HEK293T (cell line): ENCODE data around the gene KCTD18.

Experiments used
- CTCF ChIA-PET: fragments of 350-600 bp; formaldehyde crosslinking; extraction: SDS; loops from one replicate; lab custom pipeline; 2021; ENCODE audit warnings: antibody characterized with exemption, inconsistent platforms; lab: Yijun Ruan, JAX
- POLR2A ChIA-PET: fragments of 350-600 bp; formaldehyde crosslinking; extraction: SDS; loops from one replicate; lab custom pipeline; 2020; ENCODE audit warnings: antibody characterized with exemption, inconsistent platforms; lab: Yijun Ruan, JAX
- DNase-seq: peaks from one replicate; pipeline ENCODE4 v3.0.0; 2012; ENCODE audit warnings: mixed read lengths; ENCODE audit errors: extremely low spot score
- ARNT ChIP-seq: fragments of 450-650 bp; IDR thresholded peaks from 2 replicates; pipeline ENCODE4 v1.6.1; 2017; ENCODE audit warnings: mild to moderate bottlenecking
- BHLHE40 ChIP-seq: fragments of 450-650 bp; IDR thresholded peaks from 2 replicates; pipeline ENCODE4 v1.6.1; 2016; ENCODE audit warnings: mild to moderate bottlenecking, moderate library complexity, borderline replicate concordance
- CTBP1 ChIP-seq: fragments of 450-650 bp; IDR thresholded peaks from 2 replicates; pipeline ENCODE4 v1.6.1; 2016; ENCODE audit warnings: borderline replicate concordance
- ELF4 ChIP-seq: fragments of 450-650 bp; IDR thresholded peaks from 2 replicates; pipeline ENCODE4 v1.6.1; 2017; ENCODE audit warnings: antibody characterized with exemption
- FOXA1 ChIP-seq: fragments of 450-650 bp; IDR thresholded peaks from 2 replicates; pipeline ENCODE4 v1.6.1; 2016; ENCODE audit warnings: mild to moderate bottlenecking
- FOXK2 ChIP-seq: fragments of 450-650 bp; IDR thresholded peaks from 2 replicates; pipeline ENCODE4 v1.6.1; 2016; ENCODE audit warnings: mild to moderate bottlenecking
- FOXM1 ChIP-seq: fragments of 450-650 bp; IDR thresholded peaks from 2 replicates; pipeline ENCODE4 v1.6.1; 2017; ENCODE audit warnings: mild to moderate bottlenecking, borderline replicate concordance
- HDGF ChIP-seq: fragments of 450-650 bp; IDR thresholded peaks from 2 replicates; pipeline ENCODE4 v1.6.1; 2017; ENCODE audit warnings: antibody characterized with exemption, borderline replicate concordance
- L3MBTL2 ChIP-seq: fragments of 450-650 bp; conservative IDR thresholded peaks from 2 replicates; pipeline ENCODE4 v1.6.1; 2016; ENCODE audit warnings: mild to moderate bottlenecking
- LEF1 ChIP-seq: fragments of 450-650 bp; IDR thresholded peaks from 2 replicates; pipeline ENCODE4 v1.6.1; 2017; ENCODE audit warnings: mild to moderate bottlenecking, borderline replicate concordance
- NFRKB ChIP-seq: fragments of 450-650 bp; IDR thresholded peaks from 2 replicates; pipeline ENCODE4 v1.6.1; 2016; ENCODE audit warnings: mild to moderate bottlenecking, moderate library complexity
- SP1 ChIP-seq: fragments of 450-650 bp; IDR thresholded peaks from 2 replicates; pipeline ENCODE4 v1.6.1; 2017
- SUZ12 ChIP-seq: fragments of 450-650 bp; IDR thresholded peaks from 2 replicates; pipeline ENCODE4 v1.6.1; 2016; ENCODE audit warnings: mild to moderate bottlenecking
- TARDBP ChIP-seq: fragments of 450-650 bp; IDR thresholded peaks from 2 replicates; pipeline ENCODE4 v1.6.1; 2016
- ZNF384 ChIP-seq: fragments of 450-650 bp; IDR thresholded peaks from 2 replicates; pipeline ENCODE4 v1.6.1; 2016
- TF ChIP-seq, protein P1 (sequence below): fragments of 450-650 bp; IDR thresholded peaks from 2 replicates; pipeline ENCODE4 v1.6.1; 2016

KCTD18 gene

DNA sequence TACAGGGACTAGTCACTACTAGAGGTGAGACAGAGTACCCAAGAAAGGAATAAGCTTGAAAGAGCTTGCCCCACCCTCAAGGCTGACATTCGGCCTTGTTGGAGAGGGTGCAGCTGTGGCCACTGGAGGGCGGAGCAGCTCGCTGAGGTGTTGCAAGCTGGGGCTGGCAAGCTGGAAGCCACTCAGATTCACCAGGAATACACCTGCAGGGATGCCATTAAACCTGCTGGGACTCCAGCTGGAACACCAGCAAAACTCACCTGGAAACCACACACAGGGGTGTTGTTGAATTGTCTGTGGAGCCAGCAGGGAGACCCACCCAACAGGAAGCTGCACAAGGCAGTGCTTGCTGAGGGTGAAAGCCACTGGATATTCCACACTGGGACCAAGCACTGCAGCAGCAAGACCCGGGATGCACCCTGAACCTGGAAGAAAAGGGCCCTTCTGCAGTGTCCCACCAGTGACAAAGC is 26.1 kb downstream of the KCTD18 start:
- TF ChIP-seq LEF1 (no peak), ZNF384 (no peak), CTBP1 (no peak)
- TF ChIP-seq, protein P1, sequence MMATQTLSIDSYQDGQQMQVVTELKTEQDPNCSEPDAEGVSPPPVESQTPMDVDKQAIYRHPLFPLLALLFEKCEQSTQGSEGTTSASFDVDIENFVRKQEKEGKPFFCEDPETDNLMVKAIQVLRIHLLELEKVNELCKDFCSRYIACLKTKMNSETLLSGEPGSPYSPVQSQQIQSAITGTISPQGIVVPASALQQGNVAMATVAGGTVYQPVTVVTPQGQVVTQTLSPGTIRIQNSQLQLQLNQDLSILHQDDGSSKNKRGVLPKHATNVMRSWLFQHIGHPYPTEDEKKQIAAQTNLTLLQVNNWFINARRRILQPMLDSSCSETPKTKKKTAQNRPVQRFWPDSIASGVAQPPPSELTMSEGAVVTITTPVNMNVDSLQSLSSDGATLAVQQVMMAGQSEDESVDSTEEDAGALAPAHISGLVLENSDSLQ, result no peak
- CTCF ChIA-PET, result interaction anchor here (0.6 to 2.7 kb wide), 14 partner anchors 12 to 516 kb away, joined by 3 to 28 read pairs (median 3); no protein-coding TSS in a partner anchor
- POLR2A ChIA-PET, result no interaction called here
- peak; percentile 61 for DNase-seq

DNA sequence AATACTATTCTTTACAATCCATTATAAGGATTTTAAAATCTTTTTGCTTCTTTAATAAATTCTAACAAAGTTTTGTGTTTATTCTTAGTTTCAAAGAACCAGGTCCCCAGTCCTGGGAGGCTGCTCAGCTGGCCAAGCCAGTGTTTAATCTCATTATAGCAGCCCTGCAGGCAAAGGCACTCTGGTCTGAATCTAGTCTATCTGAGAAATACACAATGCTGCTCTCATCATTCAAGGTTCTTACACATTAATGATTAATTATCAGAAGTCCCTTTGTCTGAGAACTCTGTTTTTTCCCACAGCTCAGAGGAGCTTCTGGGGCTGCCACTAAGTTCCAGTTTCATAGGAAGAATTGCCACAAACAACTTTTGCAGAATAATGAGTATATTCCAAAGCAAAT is 27.7 kb downstream of the KCTD18 start:
- no peak for TF ChIP-seq BHLHE40
- no peak for TF ChIP-seq NFRKB
- no peak for TF ChIP-seq FOXA1
- no peak for TF ChIP-seq LEF1
- no peak for TF ChIP-seq ELF4
- no peak for TF ChIP-seq CTBP1
- TF ChIP-seq SUZ12, result no peak
- no peak for TF ChIP-seq ZNF384
- no peak for TF ChIP-seq SP1
- TF ChIP-seq, protein P1, result no peak
- TF ChIP-seq HDGF, result no peak
- no peak for TF ChIP-seq FOXK2
- TF ChIP-seq L3MBTL2, result no peak
- TF ChIP-seq TARDBP, result no peak
- TF ChIP-seq FOXM1, result no peak
- TF ChIP-seq ARNT, result no peak
- ChIA-PET CTCF (interaction anchor here (0.7 to 2.5 kb wide), 9 partner anchors 10 to 509 kb away, joined by 3 to 11 read pairs (median 4); no protein-coding TSS in a partner anchor), POLR2A (no interaction called here)
- no peak for DNase-seq

DNA sequence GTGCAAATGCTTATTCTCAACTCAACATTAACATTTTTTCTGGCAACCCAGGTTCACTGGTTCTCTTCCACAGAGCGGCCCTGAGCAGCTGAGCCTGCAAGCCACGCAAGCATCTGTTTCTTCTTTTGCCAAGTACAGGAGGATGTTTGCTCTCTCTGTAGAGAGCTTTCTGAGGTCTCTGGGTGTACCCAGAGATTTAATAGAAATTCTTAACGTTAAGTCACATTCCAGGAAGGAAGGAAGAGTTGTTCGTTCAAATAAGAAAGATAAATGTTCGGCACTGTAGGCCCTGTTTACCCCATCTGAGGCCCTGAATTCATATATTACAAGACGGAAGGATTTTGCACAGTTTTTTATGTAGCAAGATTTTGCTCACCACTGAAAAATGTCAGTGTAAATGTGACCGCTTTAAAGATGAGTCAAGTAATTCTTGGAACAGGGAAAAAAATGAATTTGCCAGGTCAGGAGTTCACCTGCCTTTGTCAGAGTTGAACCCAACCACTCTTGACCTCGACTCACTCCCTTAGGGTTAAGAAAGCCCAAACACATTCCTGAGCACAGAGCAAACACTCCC is 30.1 kb downstream of the KCTD18 start:
- no peak for TF ChIP-seq ARNT
- TF ChIP-seq ELF4, result no peak
- TF ChIP-seq L3MBTL2, result no peak
- TF ChIP-seq CTBP1, result no peak
- no peak for TF ChIP-seq FOXK2
- TF ChIP-seq ZNF384, result no peak
- TF ChIP-seq SP1, result no peak
- ChIA-PET CTCF (interaction anchor here (1.1 kb wide), 1 partner anchor 500 kb away, joined by 3 read pairs; no protein-coding TSS in a partner anchor), POLR2A (no interaction called here)
- no peak for DNase-seq

DNA sequence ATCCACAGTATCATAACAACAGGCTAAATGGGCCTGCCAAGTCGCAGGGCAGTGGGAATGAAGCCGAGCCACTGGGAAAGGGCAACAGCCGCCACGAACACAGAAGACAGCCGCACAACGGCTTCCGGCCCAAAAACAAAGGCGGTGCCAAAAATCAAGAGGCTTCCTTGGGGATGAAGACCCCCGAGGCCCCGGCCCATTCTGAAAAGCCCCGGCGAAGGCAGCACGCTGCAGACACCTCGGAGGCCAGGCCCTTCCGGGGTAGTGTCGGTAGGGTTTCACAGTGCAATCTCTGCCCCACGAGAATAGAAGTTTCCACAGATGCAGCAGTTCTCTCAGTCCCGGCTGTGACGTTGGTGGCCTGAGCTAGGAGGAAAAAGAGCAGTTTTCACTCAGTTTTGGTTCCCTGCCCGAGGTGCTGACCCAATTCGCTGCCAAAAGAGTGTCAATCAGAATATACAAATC is 32.2 kb downstream of the KCTD18 start:
- CTCF ChIA-PET, result no interaction called here
- POLR2A ChIA-PET, result no interaction called here
- no peak for TF ChIP-seq SUZ12
- no peak for TF ChIP-seq NFRKB
- TF ChIP-seq ZNF384, result no peak
- TF ChIP-seq CTBP1, result no peak
- TF ChIP-seq, protein P1, result no peak
- DNase-seq, result no peak

DNA sequence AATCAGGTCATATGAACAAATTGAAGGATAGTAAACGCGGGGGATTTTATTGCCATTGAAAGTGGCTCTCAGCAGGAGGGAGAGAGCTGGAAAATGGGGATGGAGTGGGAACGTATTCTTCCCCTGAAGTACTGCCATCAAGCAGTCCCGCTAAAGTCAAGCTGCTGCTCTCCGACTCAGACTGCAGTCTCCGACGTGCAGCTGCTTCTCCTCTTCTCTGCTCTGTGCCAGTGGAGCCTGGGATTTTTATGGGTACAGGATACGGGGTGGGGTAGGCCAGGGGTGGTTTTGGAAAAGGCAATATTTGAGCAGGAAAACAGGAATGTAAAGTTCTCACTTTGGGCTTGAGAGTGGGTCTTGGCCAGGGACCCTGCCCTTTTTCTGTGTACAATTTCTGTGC is 33.0 kb downstream of the KCTD18 start:
- no peak for DNase-seq
- POLR2A ChIA-PET, result no interaction called here
- CTCF ChIA-PET, result no interaction called here
- TF ChIP-seq HDGF (no peak), LEF1 (no peak), FOXK2 (no peak), ZNF384 (no peak), ELF4 (no peak), NFRKB (no peak), SP1 (no peak), BHLHE40 (no peak), L3MBTL2 (no peak), FOXM1 (no peak)

DNA sequence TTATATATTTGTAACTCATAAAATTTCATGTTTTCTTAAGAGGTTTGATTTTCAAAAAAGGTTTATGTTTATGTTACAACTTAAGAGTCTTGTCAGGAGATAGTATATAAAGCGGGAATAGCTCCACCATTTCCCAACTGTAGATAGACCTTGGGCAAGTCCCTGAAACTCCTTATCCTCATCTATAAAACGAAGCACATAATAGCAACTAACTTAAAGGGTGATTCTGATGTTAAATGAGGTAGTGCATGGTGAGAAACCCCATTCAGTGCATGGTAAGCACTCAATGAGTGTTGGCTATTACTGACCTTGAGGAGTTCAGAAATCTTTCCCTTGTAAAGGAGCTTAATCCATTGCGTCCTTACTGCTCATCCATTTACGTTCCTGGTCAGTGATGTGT is 34.1 kb downstream of the KCTD18 start:
- POLR2A ChIA-PET, result no interaction called here
- CTCF ChIA-PET, result no interaction called here
- TF ChIP-seq FOXK2 (no peak), TARDBP (no peak), FOXM1 (no peak), SP1 (no peak), CTBP1 (no peak), ELF4 (no peak), NFRKB (no peak), ARNT (no peak), BHLHE40 (no peak)
- no peak for DNase-seq

DNA sequence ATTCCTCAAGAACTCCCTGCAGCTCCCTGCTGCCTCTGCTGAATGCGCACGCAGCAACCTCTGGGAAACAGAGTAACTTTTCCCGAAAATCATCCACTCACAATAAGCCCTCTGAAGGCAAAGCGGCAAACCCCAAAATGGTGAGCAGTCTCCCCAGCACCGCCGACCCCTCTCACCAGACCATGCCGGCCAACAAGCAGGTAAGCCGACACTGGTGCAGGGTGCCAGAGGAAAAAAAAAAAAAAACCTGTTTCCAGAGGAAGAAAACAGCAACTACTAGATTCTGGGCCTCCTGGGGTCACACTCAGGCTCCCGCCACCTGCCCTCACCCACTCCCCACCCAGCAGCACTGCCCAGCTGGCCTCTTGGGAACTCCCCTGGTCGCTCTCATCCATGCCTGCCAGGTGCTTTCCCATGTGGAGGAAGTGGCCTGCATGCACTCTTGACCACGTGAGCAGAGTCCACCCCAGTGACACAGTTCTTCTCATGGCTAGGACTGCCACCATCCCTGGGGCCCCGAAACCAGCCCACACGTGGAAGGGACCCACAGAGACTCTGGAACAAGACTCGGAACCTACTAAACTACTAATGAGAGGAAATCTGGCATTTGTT is 36.9 kb downstream of the KCTD18 start:
- no peak for TF ChIP-seq HDGF
- TF ChIP-seq, protein P1, result no peak
- no peak for TF ChIP-seq ELF4
- DNase-seq, result no peak
- ChIA-PET CTCF (interaction anchor here (1.0 to 1.2 kb wide), 2 partner anchors 9 to 11 kb away, joined by 3 to 7 read pairs; no protein-coding TSS in a partner anchor), POLR2A (no interaction called here)
